ENCODE results near the gene ENO3. TPM values are rescaled to one million over a fixed set of nuclear protein-coding genes. Genes with fewer than 3 reads are reported as not detected.

ENO3 gene
- total and polyA plus RNA-seq, 10 of the 15 experiments (the other 5 are each of a cell fraction or from before 2014, with no cell fraction given) = 6.8 to 28.4 (median 17.0) TPM

DNA sequence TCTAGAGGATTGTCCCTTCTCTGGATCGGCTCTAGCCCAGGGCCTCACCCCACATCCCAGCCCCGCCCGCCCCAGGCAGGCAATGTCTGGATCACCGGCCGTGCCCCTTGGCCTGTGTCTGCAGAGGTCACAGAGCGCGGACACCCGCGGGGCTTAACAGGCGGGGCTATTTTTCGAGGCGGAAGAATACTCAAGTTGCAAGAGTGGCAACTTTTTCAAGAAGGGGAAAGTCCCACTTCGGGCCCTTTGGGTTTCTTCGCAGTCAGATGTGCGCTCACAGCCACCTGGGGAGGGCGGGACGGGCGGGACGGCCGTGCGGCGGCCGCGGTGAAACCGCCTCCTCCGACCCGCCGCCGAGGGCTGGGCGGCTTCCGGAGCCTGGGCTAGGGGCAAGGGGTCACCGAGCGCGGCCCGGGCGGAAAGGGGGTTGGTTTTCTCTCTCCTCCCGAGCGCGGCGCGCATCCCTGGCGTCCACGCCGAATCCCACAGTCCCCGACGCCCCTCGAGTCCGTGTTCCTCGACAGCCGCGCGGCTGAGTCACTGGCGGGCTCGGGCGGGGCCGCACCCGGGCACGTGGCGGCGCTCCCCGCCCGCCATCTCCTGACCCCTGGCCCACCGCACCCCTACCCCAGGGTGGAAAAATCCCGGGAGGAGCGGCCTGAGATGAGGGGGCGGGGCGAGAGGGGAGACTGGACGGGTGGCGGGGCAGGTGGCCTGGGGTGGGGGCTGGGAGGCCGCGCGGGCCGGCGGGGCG, 1.4 kb upstream of the ENO3 start:
- ChIA-PET SMC1A (ENCODE audit: uncharacterized antibody, unreplicated experiment) (interaction anchor here (0.9 to 7.1 kb wide), 4 partner anchors 17 to 112 kb away, joined by 3 to 50 read pairs (median 14); partner anchors contain the start of gene SPAG7), CTCF (interaction anchor here (3.3 to 3.4 kb wide), 2 partner anchors 17 kb away, joined by 13 to 23 read pairs; partner anchors contain the start of gene SPAG7), POLR2A (interaction anchor here (1.0 to 17.5 kb wide), 4 partner anchors 10 to 79 kb away, joined by 4 to 272 read pairs (median 18); partner anchors contain the start of genes RNF167, SLC25A11 and SPAG7), RAD21 (ENCODE audit: unreplicated experiment) (interaction anchor here (0.9 to 9.8 kb wide), 4 partner anchors 9 to 40 kb away, joined by 4 to 73 read pairs (median 10); partner anchors contain the start of genes RNF167, SLC25A11 and SPAG7)
- intact Hi-C loops (cut with micrococcal nuclease; ENCODE audit: unreplicated experiment) = loop anchor here (1.0 to 2.0 kb wide), 2 partner anchors 18 to 47 kb away; partner anchors contain the start of genes INCA1, KIF1C and SPAG7
- ATAC-seq (peak; percentile 44), FAIRE-seq (no peak), DNase-seq (ENCODE audit: low read depth, low spot score) (no peak)
- in situ Hi-C loops (cut with MboI) = no loop called here
- H3K4me3 ChIP-seq = peak overlapping the region; percentile 96
- H4K20me1 ChIP-seq (ENCODE audit: control insufficient read depth, insufficient read depth) = peaks cover 5% of the 10 kb centered on the region
- peak overlapping the region; percentile 85 for H3K27ac ChIP-seq (ENCODE audit: control insufficient read depth, insufficient read depth)
- H3K9ac ChIP-seq (ENCODE audit: control insufficient read depth, insufficient read depth, low read length) = peak overlapping the region; percentile 83
- H3K4me2 ChIP-seq (ENCODE audit: control insufficient read depth, insufficient read depth) = peak overlapping the region; percentile 80
- 0% methylated on average over 40 of the region's 75 CpGs for WGBS (ENCODE audit: insufficient coverage, insufficient replicate concordance, low lambda C conversion rate, missing lambda C conversion rate)
- H3K36me3 ChIP-seq (ENCODE audit: control insufficient read depth in 2 of 2, insufficient read depth in 2 of 2, low read length in 1 of 2) = peaks cover 10 to 12% of the 10 kb centered on the region in 2 experiments
- no TSS peak for BruUV-seq (replicated peaks)
- peaks cover 28% of the 10 kb centered on the region for H3K4me1 ChIP-seq (ENCODE audit: control insufficient read depth, insufficient read depth, low read length)
- no peaks in the 10 kb centered on the region for H3K9me3 ChIP-seq (replicated peaks; ENCODE audit: control insufficient read depth, insufficient read depth, low read length)
- H2AFZ ChIP-seq (ENCODE audit: control insufficient read depth, low read depth, low read length) = peak overlapping the region; percentile 61
- H3K79me2 ChIP-seq (ENCODE audit: control insufficient read depth, insufficient read depth, low read length) = peaks cover 53% of the 10 kb centered on the region
- H3K27me3 ChIP-seq (replicated peaks in 1 of 2; ENCODE audit: control insufficient read depth in 2 of 2, insufficient read depth in 2 of 2, low read length in 1 of 2) = no peaks in the 10 kb centered on the region
- TF ChIP-seq RB1 (IDR thresholded peaks at IDR 0.05; ENCODE audit: borderline replicate concordance) = peak; percentile 68; the same call in 1 of the 2 replicates
- TF ChIP-seq SREBF2 (IDR thresholded peaks at IDR 0.05; ENCODE audit: low read length) = no peak
- TF ChIP-seq KAT2A (conservative IDR thresholded peaks at IDR 0.05; ENCODE audit: control insufficient read depth, low read depth, low read length) = no peak
- TF ChIP-seq SPI1 (IDR thresholded peaks at IDR 0.05; ENCODE audit: borderline replicate concordance, insufficient read depth, low read depth, low read length) = no peak
- peak; percentile 98 for TF ChIP-seq NR2F1 (conservative IDR thresholded peaks at IDR 0.05)
- 0 out of 4 replicates have a peak, but pooled peaks of 1 of the 2 experiments have one; percentile 15 for TF ChIP-seq IKZF2 (IDR thresholded peaks at IDR 0.05)
- TF ChIP-seq, protein P1, sequence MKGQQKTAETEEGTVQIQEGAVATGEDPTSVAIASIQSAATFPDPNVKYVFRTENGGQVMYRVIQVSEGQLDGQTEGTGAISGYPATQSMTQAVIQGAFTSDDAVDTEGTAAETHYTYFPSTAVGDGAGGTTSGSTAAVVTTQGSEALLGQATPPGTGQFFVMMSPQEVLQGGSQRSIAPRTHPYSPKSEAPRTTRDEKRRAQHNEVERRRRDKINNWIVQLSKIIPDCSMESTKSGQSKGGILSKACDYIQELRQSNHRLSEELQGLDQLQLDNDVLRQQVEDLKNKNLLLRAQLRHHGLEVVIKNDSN (IDR thresholded peaks at IDR 0.05; ENCODE audit: borderline replicate concordance, extremely low read length, insufficient read depth, low read depth, low read length) = peak; percentile 46
- TF ChIP-seq RAD21 (IDR thresholded peaks at IDR 0.05; ENCODE audit: insufficient read depth, low read depth, low read length) = no peak
- no peak for TF ChIP-seq MTA2 (IDR thresholded peaks at IDR 0.05; ENCODE audit: low read depth)
- TF ChIP-seq MXI1 (IDR thresholded peaks at IDR 0.05; ENCODE audit: low read depth, low read length) = 0 out of 2 replicates have a peak, but pooled peaks have one; percentile 31
- TF ChIP-seq CHD1 (IDR thresholded peaks at IDR 0.05; ENCODE audit: low read depth, low read length) = no peak
- peak; percentile 93 for TF ChIP-seq IKZF1 (conservative IDR thresholded peaks at IDR 0.05)
- peak; percentile 77 for TF ChIP-seq BCL3 (IDR thresholded peaks at IDR 0.05; ENCODE audit: borderline replicate concordance, insufficient read depth, low read depth, low read length, poor library complexity, severe bottlenecking)
- 0 out of 2 replicates have a peak, but pooled peaks have one; percentile 32 for TF ChIP-seq MEF2A (IDR thresholded peaks at IDR 0.05; ENCODE audit: insufficient read depth, low read depth, low read length)
- TF ChIP-seq ZZZ3 (IDR thresholded peaks at IDR 0.05; ENCODE audit: control insufficient read depth, insufficient read length, low read depth) = no peak
- TF ChIP-seq MYC (IDR thresholded peaks at IDR 0.05; ENCODE audit: insufficient read depth, insufficient read length, insufficient replicate concordance, low read length, severe bottlenecking) = no peak
- TF ChIP-seq CHD4 (IDR thresholded peaks at IDR 0.05) = no peak
- peak; percentile 17 for TF ChIP-seq SP1 (IDR thresholded peaks at IDR 0.05; ENCODE audit: low read depth, low read length)
- no peak for TF ChIP-seq ZBED1 (IDR thresholded peaks at IDR 0.05; ENCODE audit: borderline replicate concordance)
- peak; percentile 83 for TF ChIP-seq POLR2A (IDR thresholded peaks at IDR 0.05; ENCODE audit: low read depth, low read length)
- TF ChIP-seq NFYB (IDR thresholded peaks at IDR 0.05; ENCODE audit: insufficient read depth, low read depth, low read length) = no peak
- TF ChIP-seq NR2C1 (IDR thresholded peaks at IDR 0.05) = peak; percentile 23; the same call in 1 of the 2 replicates
- no peak for TF ChIP-seq HDAC6 (IDR thresholded peaks at IDR 0.05; ENCODE audit: unreplicated experiment)
